OCI-LY3 (cell line): ENCODE measurements around the gene MYO1E.

Source experiments
- H2AFZ ChIP-seq: fragments of 200-600, 300-600 bp; shearing (Covaris generic); 2 replicates; pipeline ENCODE4 v1.6.0; 2014; ENCODE audit warnings: antibody characterized with exemption, low read depth, low read length
- H3K27ac ChIP-seq: fragments of 200-600, 300-600 bp; sonication (generic); 2 replicates; pipeline ENCODE4 v1.5.1; 2014; ENCODE audit warnings: mild to moderate bottlenecking, low read length, moderate library complexity, mixed read lengths
- H3K27me3 ChIP-seq: fragments of 200-600, 300-600 bp; sonication (generic); 2 replicates; pipeline ENCODE4 v1.6.1; 2014; ENCODE audit warnings: low read depth, low read length, mixed read lengths
- H3K36me3 ChIP-seq: fragments of 200-600, 300-600 bp; sonication (generic); replicated peaks from 2 replicates; pipeline ENCODE3; 2014; ENCODE audit warnings: low read depth, low read length, mixed read lengths
- H3K4me1 ChIP-seq: fragments of 300-600, 200-600 bp; sonication (generic); 2 replicates; pipeline ENCODE4 v1.6.1; 2014; ENCODE audit warnings: low read length, mixed read lengths
- H3K4me2 ChIP-seq: fragments of 200-600, 300-600 bp; sonication (generic); 2 replicates; pipeline ENCODE4 v1.6.1; 2014; ENCODE audit warnings: low read length, mixed read lengths
- H3K4me3 ChIP-seq: fragments of 300-600, 200-600 bp; sonication (generic); 2 replicates; pipeline ENCODE4 v1.5.1; 2014; ENCODE audit warnings: antibody characterized with exemption, mild to moderate bottlenecking, low read length, moderate library complexity
- H3K79me2 ChIP-seq: fragments of 300-600, 200-600 bp; shearing (Covaris generic); 2 replicates; pipeline ENCODE4 v1.6.1; 2014; ENCODE audit warnings: mild to moderate bottlenecking, low read length, mixed read lengths
- H3K9ac ChIP-seq: fragments of 300-600, 200-600 bp; shearing (Covaris generic); 2 replicates; pipeline ENCODE4 v1.6.0; 2014; ENCODE audit warnings: mild to moderate bottlenecking, low read length, moderate library complexity
- H3K9me3 ChIP-seq: fragments of 200-600, 300-600 bp; shearing (Covaris generic); 2 replicates; pipeline ENCODE4 v1.6.1; 2014; ENCODE audit warnings: low read length, mixed read lengths; ENCODE audit not compliant: insufficient read depth
- H4K20me1 ChIP-seq: fragments of 200-600, 300-600 bp; sonication (generic); 2 replicates; pipeline ENCODE4 v1.6.1; 2016; ENCODE audit warnings: low read length, mixed read lengths; ENCODE audit not compliant: insufficient read depth
- CTCF ChIP-seq: fragments of 200-600, 300-600 bp; sonication (generic); IDR thresholded peaks from 2 replicates; pipeline ENCODE4 v1.5.1; 2014; ENCODE audit warnings: antibody characterized with exemption, low read length, low read depth
- EZH2phosphoT487 ChIP-seq: fragments of 200-600 bp; shearing (Covaris generic); IDR thresholded peaks from 2 replicates; pipeline ENCODE4 v1.6.1; 2018; ENCODE audit warnings: antibody characterized with exemption, mixed run types, low read depth

Gene MYO1E

GRCh38 chr15:59186501-59186900, 186.2 kb downstream of the MYO1E start:
- no peaks in the 10 kb centered on the region for H3K79me2 ChIP-seq
- TF ChIP-seq EZH2phosphoT487, result no peak
- H3K4me2 ChIP-seq, result no peak overlapping the region
- peaks cover 17% of the 10 kb centered on the region for H3K36me3 ChIP-seq
- no peaks in the 10 kb centered on the region for H3K4me1 ChIP-seq
- no peak overlapping the region for H3K9ac ChIP-seq
- no peak overlapping the region for H3K27ac ChIP-seq
- no peaks in the 10 kb centered on the region for H4K20me1 ChIP-seq
- no peaks in the 10 kb centered on the region for H3K27me3 ChIP-seq
- H2AFZ ChIP-seq, result no peak overlapping the region
- no peak overlapping the region for H3K4me3 ChIP-seq
- no peaks in the 10 kb centered on the region for H3K9me3 ChIP-seq

GRCh38 chr15:59185725-59186124, 186.9 kb downstream of the MYO1E start:
- no peak overlapping the region for H3K9ac ChIP-seq
- peaks cover 19% of the 10 kb centered on the region for H3K36me3 ChIP-seq
- no peak overlapping the region for H3K4me2 ChIP-seq
- H3K4me1 ChIP-seq, result no peaks in the 10 kb centered on the region
- no peaks in the 10 kb centered on the region for H3K27me3 ChIP-seq
- H2AFZ ChIP-seq, result no peak overlapping the region
- H3K9me3 ChIP-seq, result no peaks in the 10 kb centered on the region
- H3K79me2 ChIP-seq, result no peaks in the 10 kb centered on the region
- no peak overlapping the region for H3K4me3 ChIP-seq
- H3K27ac ChIP-seq, result no peak overlapping the region
- no peaks in the 10 kb centered on the region for H4K20me1 ChIP-seq
- TF ChIP-seq EZH2phosphoT487 (no peak), CTCF (no peak)

GRCh38 chr15:59180945-59181600, 191.6 kb downstream of the MYO1E start:
- H3K4me3 ChIP-seq, result no peak overlapping the region
- peaks cover 11% of the 10 kb centered on the region for H3K36me3 ChIP-seq
- no peaks in the 10 kb centered on the region for H3K27me3 ChIP-seq
- TF ChIP-seq CTCF, result no peak
- TF ChIP-seq EZH2phosphoT487, result no peak
- no peak overlapping the region for H3K9ac ChIP-seq
- no peaks in the 10 kb centered on the region for H3K9me3 ChIP-seq
- no peak overlapping the region for H2AFZ ChIP-seq
- no peak overlapping the region for H3K4me2 ChIP-seq
- H3K79me2 ChIP-seq, result no peaks in the 10 kb centered on the region
- H3K4me1 ChIP-seq, result peaks cover 12% of the 10 kb centered on the region
- H3K27ac ChIP-seq, result no peak overlapping the region
- no peaks in the 10 kb centered on the region for H4K20me1 ChIP-seq

GRCh38 chr15:59179717-59180116, 193.0 kb downstream of the MYO1E start:
- Histone ChIP-seq H3K4me2 (no peak overlapping the region), H3K79me2 (no peaks in the 10 kb centered on the region), H3K27ac (no peak overlapping the region), H3K27me3 (no peaks in the 10 kb centered on the region), H4K20me1 (no peaks in the 10 kb centered on the region), H3K4me3 (no peak overlapping the region), H3K9me3 (no peaks in the 10 kb centered on the region), H3K36me3 (peaks cover 11% of the 10 kb centered on the region), H3K4me1 (peaks cover 22% of the 10 kb centered on the region), H2AFZ (no peak overlapping the region), H3K9ac (no peak overlapping the region)
- TF ChIP-seq CTCF (no peak), EZH2phosphoT487 (no peak)
